Brain microvascular endothelial cell (primary cell): ENCODE data around the gene UNC5B.
"Not testable (repeated sequence)": the region's sequence is repeated elsewhere in the genome, so short reads cannot be mapped to it uniquely, and the experiment has no call there.

Source experiments
- DNase-seq: peaks from one replicate; pipeline ENCODE4 v3.0.0-alpha.2; 2020
- H3K27ac ChIP-seq: fragments of 250-450 bp; sonication (Bioruptor Pico); 2 replicates; pipeline ENCODE4 v1.5.1; 2020; ENCODE audit warnings: mild to moderate bottlenecking, moderate library complexity
- H3K27me3 ChIP-seq: fragments of 250-450 bp; sonication (Bioruptor Pico); replicated peaks from 2 replicates; pipeline ENCODE4 v1.5.1; 2020; ENCODE audit warnings: mild to moderate bottlenecking
- H3K36me3 ChIP-seq: fragments of 250-450 bp; sonication (Bioruptor Pico); replicated peaks from 2 replicates; pipeline ENCODE4 v1.5.1; 2020; ENCODE audit warnings: mild to moderate bottlenecking
- H3K4me3 ChIP-seq: 2 replicates; pipeline ENCODE4 v1.5.1; 2011; ENCODE audit warnings: low read depth, mild to moderate bottlenecking, control low read depth, low read length, moderate library complexity
- CTCF ChIP-seq: IDR thresholded peaks from 2 replicates; pipeline ENCODE4 v1.5.1; 2011; ENCODE audit warnings: low read depth, mild to moderate bottlenecking, moderate library complexity, low read length, control low read depth, inconsistent platforms; ENCODE audit errors: missing control alignments
- in situ Hi-C: cut with HindIII; loops from 2 replicates; pipeline ENCODE4 v1.10.0; 2017; ENCODE audit warnings: low sequenced_read_pairs, low pct_ligation_motif_present

Gene UNC5B

GRCh38 chr10:71294856-71295255 lies 82.5 kb downstream of the UNC5B start:
- Histone ChIP-seq H3K27me3 (no peaks in the 10 kb centered on the region), H3K27ac (no peak overlapping the region), H3K36me3 (no peaks in the 10 kb centered on the region), H3K4me3 (no peak overlapping the region)
- TF ChIP-seq CTCF = no peak
- in situ Hi-C loops = no loop called here
- no peak for DNase-seq

GRCh38 chr10:71295641-71296040 lies 83.3 kb downstream of the UNC5B start:
- no peak for DNase-seq

GRCh38 chr10:71296086-71296485 lies 83.7 kb downstream of the UNC5B start:
- no peak for TF ChIP-seq CTCF
- DNase-seq = no peak
- no peak overlapping the region for H3K4me3 ChIP-seq
- in situ Hi-C loops = no loop called here
- H3K36me3 ChIP-seq = no peaks in the 10 kb centered on the region
- H3K27me3 ChIP-seq = no peaks in the 10 kb centered on the region
- no peak overlapping the region for H3K27ac ChIP-seq

More at GRCh38 chr10:71295641-71296040, 83.3 kb downstream of the UNC5B start:
- Histone ChIP-seq H3K27me3 (no peaks in the 10 kb centered on the region), H3K27ac (no peak overlapping the region), H3K4me3 (no peak overlapping the region), H3K36me3 (no peaks in the 10 kb centered on the region)
- in situ Hi-C loops = no loop called here
- TF ChIP-seq CTCF = no peak

GRCh38 chr10:71296811-71297210 lies 84.4 kb downstream of the UNC5B start:
- H3K27ac ChIP-seq, H3K36me3 ChIP-seq, in situ Hi-C loops, H3K4me3 ChIP-seq, H3K27me3 ChIP-seq, DNase-seq: not testable (repeated sequence)

GRCh38 chr10:71297343-71297742 lies 85.0 kb downstream of the UNC5B start:
- H3K27ac ChIP-seq = no peak overlapping the region
- no peaks in the 10 kb centered on the region for H3K27me3 ChIP-seq
- in situ Hi-C loops = no loop called here
- no peak for DNase-seq
- no peaks in the 10 kb centered on the region for H3K36me3 ChIP-seq
- TF ChIP-seq CTCF = no peak
- no peak overlapping the region for H3K4me3 ChIP-seq

GRCh38 chr10:71299071-71299785 lies 86.9 kb downstream of the UNC5B start:
- no peak for TF ChIP-seq CTCF
- Histone ChIP-seq H3K27me3 (no peaks in the 10 kb centered on the region), H3K36me3 (no peaks in the 10 kb centered on the region), H3K4me3 (no peak overlapping the region), H3K27ac (no peak overlapping the region)
- in situ Hi-C loops = no loop called here
- DNase-seq = no peak
